SJSA1 (cell line): ENCODE results near the gene CFAP210. TPM values are rescaled to one million over a fixed set of nuclear protein-coding genes. Genes with fewer than 3 reads are reported as not detected.
"Not testable (repeated sequence)": the region's sequence is repeated elsewhere in the genome, so short reads cannot be mapped to it uniquely, and the experiment has no call there.

Experiments
- DNase-seq, 2 experiments: peaks; one replicate each; pipeline ENCODE4 v3.0.0-alpha.2; 2015 to 2020; ENCODE audit warnings: low spot score in 2 of 2, low read depth in 1 of 2
- H3K27ac ChIP-seq: fragments of 250-450 bp; sonication (Bioruptor Pico); 2 replicates; pipeline ENCODE4 v1.5.1; 2020; ENCODE audit warnings: mild to moderate bottlenecking, moderate library complexity
- H3K27me3 ChIP-seq: fragments of 250-450 bp; sonication (Bioruptor Pico); replicated peaks from 2 replicates; pipeline ENCODE4 v1.5.1; 2020; ENCODE audit warnings: mild to moderate bottlenecking, moderate library complexity
- H3K36me3 ChIP-seq: fragments of 250-450 bp; sonication (Bioruptor Pico); 2 replicates; pipeline ENCODE4 v1.5.1; 2020; ENCODE audit warnings: mild to moderate bottlenecking
- H3K4me1 ChIP-seq: fragments of 250-450 bp; sonication (Bioruptor Pico); replicated peaks from 2 replicates; pipeline ENCODE4 v1.6.1; 2021; ENCODE audit warnings: mild to moderate bottlenecking
- H3K4me3 ChIP-seq: fragments of 250-450 bp; sonication (Bioruptor Pico); 2 replicates; pipeline ENCODE4 v1.5.1; 2020; ENCODE audit warnings: mild to moderate bottlenecking
- H3K9me3 ChIP-seq: fragments of 250-450 bp; sonication (Bioruptor Pico); replicated peaks from 2 replicates; pipeline ENCODE4 v1.5.1; 2020; ENCODE audit warnings: mild to moderate bottlenecking
- total RNA-seq: library from RNA; depleted of rRNA; stranded (reverse); fragments of >200 nt; shearing (Covaris generic); gene quantifications from 2 replicates; pipeline ENCODE4 v1.2.3, GENCODE V29; 2014

Gene CFAP210
- total RNA-seq, 1 experiment from 2014 or later, result not detected

DNA sequence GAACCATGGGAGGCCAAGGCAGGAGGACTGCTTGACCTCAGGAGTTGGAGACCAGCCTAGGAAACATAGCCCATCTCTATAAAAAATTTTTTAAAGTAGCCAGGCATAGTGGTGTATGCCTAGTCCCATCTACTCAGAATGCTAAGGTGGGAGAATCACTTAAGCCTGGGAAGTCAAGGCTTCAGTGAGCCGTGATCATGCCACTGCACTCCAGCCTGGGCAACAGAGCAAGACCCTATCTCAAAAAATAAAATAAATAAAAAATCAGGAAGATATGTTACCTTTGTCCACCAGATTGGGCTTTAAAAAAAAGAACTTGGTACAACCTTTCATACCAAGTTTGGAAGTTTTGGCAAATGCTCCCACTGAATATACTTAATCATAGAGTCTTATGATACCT is 35.3 kb downstream of the CFAP210 start:
- Histone ChIP-seq H3K9me3 (no peaks in the 10 kb centered on the region), H3K4me3 (no peak overlapping the region), H3K36me3 (no peaks in the 10 kb centered on the region), H3K4me1 (no peaks in the 10 kb centered on the region), H3K27ac (no peak overlapping the region), H3K27me3 (peaks cover 6% of the 10 kb centered on the region)
- DNase-seq, result no peak

DNA sequence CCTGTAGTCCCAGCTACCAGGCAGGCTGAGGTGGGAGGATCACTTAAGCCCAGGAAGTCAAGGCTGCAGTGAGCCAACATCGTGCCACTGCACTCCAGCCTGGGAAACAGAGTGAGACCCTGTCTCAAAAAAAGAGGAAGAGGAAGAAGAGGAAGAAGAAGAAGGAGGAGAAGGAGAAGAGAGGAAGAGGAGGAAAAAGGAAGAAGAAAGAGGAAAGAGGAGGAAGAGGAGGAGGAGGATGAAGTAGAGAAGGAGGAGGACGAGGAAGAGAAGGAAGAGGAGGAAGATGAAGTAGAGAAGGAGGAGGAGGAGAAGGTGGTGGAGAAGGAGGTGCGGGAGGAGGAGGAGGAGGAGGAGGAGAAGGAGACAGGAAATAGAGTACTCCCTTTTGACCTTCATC is 38.0 kb downstream of the CFAP210 start:
- DNase-seq, result no peak
- H3K27me3 ChIP-seq, result peaks cover 6% of the 10 kb centered on the region
- no peaks in the 10 kb centered on the region for H3K36me3 ChIP-seq
- no peaks in the 10 kb centered on the region for H3K9me3 ChIP-seq
- H3K4me3 ChIP-seq, result no peak overlapping the region
- H3K27ac ChIP-seq, result no peak overlapping the region
- H3K4me1 ChIP-seq, result no peaks in the 10 kb centered on the region

DNA sequence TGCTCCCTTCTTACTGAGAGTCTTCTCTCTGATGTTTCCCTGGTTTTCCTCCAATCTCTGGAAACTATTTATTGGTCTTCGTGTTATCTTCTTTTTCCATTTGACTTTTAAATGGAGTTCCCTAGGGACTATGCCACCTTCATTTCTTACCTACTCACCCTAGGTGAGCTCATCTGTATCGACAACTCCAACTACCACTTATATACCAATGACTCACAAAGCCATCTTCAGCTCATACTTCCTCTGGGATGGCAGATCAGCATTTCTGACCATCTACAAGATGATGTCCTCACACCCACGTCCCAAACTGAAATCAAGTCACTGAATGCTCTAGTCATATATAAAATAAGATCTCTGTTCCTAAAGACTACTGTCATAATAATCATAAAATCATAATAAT is 40.6 kb downstream of the CFAP210 start:
- H3K36me3 ChIP-seq, result no peaks in the 10 kb centered on the region
- H3K27ac ChIP-seq, result no peak overlapping the region
- no peaks in the 10 kb centered on the region for H3K9me3 ChIP-seq
- H3K27me3 ChIP-seq, result peaks cover 6% of the 10 kb centered on the region
- H3K4me1 ChIP-seq, result no peaks in the 10 kb centered on the region
- no peak for DNase-seq
- no peak overlapping the region for H3K4me3 ChIP-seq

DNA sequence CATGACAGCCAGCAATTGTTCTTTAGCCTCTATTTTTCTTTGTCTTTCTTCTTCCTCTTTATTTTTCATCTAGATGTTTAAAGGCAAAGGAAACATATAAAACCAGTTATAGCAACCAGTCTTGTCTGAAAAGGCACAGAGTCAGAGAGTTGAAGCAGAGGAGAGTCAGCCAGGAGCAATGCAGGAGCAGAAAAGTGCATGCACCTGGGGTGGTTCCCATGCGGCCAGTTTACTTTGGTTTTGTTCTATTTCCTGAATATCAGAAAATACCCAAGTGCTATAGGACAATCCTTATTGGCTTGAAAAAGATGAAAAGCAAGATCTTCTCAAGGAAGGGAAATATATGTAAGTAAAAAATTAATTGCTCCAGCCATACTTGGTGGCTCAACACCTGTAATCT is 44.9 kb downstream of the CFAP210 start:
- H3K27me3 ChIP-seq, result no peaks in the 10 kb centered on the region; the same call in 1 of the 2 replicates
- no peak overlapping the region for H3K27ac ChIP-seq
- no peaks in the 10 kb centered on the region for H3K36me3 ChIP-seq
- no peak for DNase-seq
- no peaks in the 10 kb centered on the region for H3K4me1 ChIP-seq
- no peak overlapping the region for H3K4me3 ChIP-seq
- no peaks in the 10 kb centered on the region for H3K9me3 ChIP-seq

DNA sequence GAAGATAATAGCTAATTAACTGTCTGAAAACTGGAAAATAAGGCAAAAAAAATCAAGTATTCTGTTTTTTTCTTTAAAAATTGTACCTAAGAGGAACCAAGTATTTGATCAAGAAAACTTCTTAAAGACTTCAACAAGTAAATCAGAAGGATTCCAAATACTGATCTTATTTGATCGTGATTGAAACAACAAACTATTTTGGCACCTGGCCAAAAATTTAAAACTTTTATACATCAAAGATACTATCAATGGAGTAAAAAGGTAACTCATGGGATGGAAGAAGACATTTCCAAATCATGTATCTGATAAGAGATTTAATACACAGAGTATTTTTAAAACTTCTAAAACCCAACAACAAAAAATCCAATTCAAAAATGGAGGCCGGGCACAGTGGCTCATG is 46.7 kb downstream of the CFAP210 start:
- H3K27ac ChIP-seq, result no peak overlapping the region
- no peaks in the 10 kb centered on the region for H3K4me1 ChIP-seq
- DNase-seq, result no peak
- H3K4me3 ChIP-seq, result no peak overlapping the region
- H3K36me3 ChIP-seq, result no peaks in the 10 kb centered on the region
- no peaks in the 10 kb centered on the region for H3K9me3 ChIP-seq
- H3K27me3 ChIP-seq, result no peaks in the 10 kb centered on the region

DNA sequence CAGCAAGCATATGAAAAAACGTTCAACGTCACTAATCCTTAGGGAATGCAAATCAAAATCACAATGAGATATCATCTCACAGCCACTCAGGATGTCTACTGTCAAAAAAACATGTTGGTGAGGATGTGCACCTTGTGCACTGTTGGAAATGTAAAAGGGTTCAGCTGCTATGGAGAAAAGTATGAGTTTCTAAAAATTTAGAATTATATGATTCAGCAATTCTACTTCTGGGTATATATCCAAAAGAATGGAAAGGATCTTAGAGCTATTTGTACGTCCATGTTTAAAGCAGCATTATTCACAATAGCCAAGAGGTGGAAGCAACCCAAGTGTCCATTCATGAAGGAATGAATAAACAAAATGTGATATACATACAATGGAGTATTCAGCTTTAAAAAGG is 50.0 kb downstream of the CFAP210 start:
- H3K27me3 ChIP-seq, result no peaks in the 10 kb centered on the region
- no peak overlapping the region for H3K27ac ChIP-seq
- no peak for DNase-seq
- no peaks in the 10 kb centered on the region for H3K9me3 ChIP-seq
- no peak overlapping the region for H3K4me3 ChIP-seq
- no peaks in the 10 kb centered on the region for H3K4me1 ChIP-seq
- no peaks in the 10 kb centered on the region for H3K36me3 ChIP-seq

DNA sequence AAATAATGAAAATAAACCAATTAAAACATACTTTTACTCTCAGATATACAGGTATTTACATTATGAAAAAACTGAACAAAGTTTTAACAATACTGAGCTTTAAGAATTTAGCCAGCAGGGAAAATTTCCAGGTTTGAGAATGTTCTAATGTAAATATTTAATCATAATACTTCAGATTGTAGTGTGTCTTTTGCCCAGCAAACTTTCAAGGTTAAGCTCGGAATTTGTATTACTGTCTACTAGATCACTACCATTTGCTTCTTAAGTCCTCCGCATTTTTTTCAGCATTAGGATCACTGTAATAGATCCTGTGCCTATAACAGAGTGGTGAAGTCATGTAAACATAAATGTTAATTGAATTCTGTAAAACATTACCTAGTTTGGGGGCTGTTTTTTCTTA is 52.7 kb downstream of the CFAP210 start:
- DNase-seq, result no peak

DNA sequence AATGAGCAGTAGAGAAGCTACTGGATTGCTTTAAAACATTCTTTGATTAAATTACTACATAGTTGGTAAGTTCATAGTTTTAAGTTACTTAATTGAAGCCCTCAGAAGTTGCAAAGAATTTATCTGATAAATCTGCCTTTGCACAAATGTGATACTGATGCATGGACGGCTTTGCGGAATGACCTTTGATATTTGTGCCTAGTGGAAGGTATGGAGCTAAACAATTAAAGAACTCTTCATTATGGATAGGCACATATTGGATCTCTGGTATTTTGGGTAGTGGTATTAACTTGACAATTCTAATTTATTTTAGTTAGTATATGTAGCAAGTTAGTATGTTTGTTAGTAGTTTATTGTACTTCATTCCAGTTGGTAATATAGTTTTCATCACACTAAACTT is 54.1 kb downstream of the CFAP210 start:
- Histone ChIP-seq H3K36me3 (peaks cover 28% of the 10 kb centered on the region), H3K4me1 (no peaks in the 10 kb centered on the region), H3K4me3 (no peak overlapping the region), H3K27me3 (no peaks in the 10 kb centered on the region), H3K27ac (no peak overlapping the region), H3K9me3 (no peaks in the 10 kb centered on the region)
- DNase-seq, result no peak

More for the DNA sequence above, 52.7 kb downstream of the CFAP210 start:
- no peak overlapping the region for H3K4me3 ChIP-seq
- H3K36me3 ChIP-seq, result peaks cover 14% of the 10 kb centered on the region
- no peak overlapping the region for H3K27ac ChIP-seq
- H3K27me3 ChIP-seq, result no peaks in the 10 kb centered on the region
- H3K4me1 ChIP-seq, result no peaks in the 10 kb centered on the region
- H3K9me3 ChIP-seq, result no peaks in the 10 kb centered on the region

DNA sequence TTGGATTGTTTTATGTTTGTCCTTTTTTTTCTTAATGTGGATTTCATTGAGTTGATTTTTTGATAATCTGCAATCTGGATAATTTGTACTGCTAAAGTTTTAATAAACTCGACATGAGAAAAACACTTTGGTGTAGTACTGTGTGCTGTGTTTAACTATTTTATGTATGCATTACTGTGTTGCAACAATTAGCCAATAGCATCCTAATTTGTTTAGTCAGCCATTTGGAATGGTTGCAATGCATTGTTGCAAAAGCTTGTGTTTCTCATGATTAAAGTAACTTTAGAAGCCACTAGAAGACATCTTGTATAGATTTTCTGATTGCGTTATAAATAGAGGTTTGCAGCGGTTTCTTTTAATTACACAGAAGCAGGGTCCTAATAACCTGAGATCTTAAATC is 56.6 kb downstream of the CFAP210 start:
- no peaks in the 10 kb centered on the region for H3K4me1 ChIP-seq
- no peaks in the 10 kb centered on the region for H3K9me3 ChIP-seq
- no peak overlapping the region for H3K27ac ChIP-seq
- DNase-seq, result no peak
- no peaks in the 10 kb centered on the region for H3K27me3 ChIP-seq
- H3K4me3 ChIP-seq, result no peak overlapping the region
- H3K36me3 ChIP-seq, result peaks cover 49% of the 10 kb centered on the region

DNA sequence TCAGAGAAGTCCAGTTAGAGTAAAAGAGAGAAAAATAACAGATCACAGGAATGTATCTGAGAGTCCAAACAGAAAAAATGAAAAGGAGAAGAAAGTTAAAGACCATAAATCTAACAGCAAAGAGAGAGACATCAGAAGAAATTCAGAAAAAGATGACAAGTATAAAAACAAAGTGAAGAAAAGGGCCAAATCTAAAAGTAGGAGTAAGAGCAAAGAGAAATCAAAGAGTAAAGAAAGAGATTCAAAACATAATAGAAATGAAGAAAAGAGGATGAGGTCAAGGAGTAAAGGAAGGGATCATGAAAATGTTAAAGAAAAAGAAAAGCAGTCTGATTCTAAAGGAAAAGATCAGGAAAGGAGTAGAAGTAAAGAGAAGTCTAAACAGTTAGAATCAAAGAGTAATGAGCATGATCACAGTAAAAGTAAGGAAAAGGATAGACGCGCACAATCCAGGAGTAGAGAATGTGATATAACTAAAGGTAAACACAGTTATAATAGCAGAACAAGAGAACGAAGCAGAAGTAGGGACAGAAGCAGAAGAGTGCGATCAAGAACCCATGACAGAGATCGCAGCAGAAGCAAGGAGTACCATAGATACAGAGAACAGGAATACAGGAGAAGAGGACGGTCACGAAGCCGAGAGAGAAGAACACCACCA is 57.6 kb downstream of the CFAP210 start:
- Histone ChIP-seq H3K27me3 (no peaks in the 10 kb centered on the region), H3K27ac (no peak overlapping the region), H3K36me3 (peaks cover 57% of the 10 kb centered on the region), H3K9me3 (no peaks in the 10 kb centered on the region), H3K4me3 (no peak overlapping the region), H3K4me1 (no peaks in the 10 kb centered on the region)
- no peak for DNase-seq

DNA sequence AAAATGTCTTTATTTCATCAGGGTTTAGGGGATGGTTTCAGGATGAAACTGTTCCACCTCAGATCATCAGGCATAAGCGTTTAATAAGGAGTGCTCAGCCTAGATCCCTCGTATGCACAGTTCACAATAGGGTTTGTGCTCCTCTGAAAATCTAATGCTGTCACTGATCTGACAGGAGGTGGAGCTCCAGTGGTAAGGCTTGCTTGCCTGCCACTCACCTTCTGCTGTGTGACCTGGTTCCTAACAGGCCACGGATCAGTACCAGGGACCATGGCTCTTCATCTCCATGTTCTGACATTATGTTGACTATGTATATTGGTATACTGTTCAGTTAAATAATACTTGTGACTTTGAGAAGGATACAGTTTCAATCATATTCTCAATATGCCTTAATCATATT is 68.4 kb downstream of the CFAP210 start:
- Histone ChIP-seq H3K4me3 (no peak overlapping the region), H3K4me1 (no peaks in the 10 kb centered on the region), H3K36me3 (peaks cover 46% of the 10 kb centered on the region), H3K27me3 (no peaks in the 10 kb centered on the region), H3K9me3 (no peaks in the 10 kb centered on the region), H3K27ac (no peak overlapping the region)
- no peak for DNase-seq

DNA sequence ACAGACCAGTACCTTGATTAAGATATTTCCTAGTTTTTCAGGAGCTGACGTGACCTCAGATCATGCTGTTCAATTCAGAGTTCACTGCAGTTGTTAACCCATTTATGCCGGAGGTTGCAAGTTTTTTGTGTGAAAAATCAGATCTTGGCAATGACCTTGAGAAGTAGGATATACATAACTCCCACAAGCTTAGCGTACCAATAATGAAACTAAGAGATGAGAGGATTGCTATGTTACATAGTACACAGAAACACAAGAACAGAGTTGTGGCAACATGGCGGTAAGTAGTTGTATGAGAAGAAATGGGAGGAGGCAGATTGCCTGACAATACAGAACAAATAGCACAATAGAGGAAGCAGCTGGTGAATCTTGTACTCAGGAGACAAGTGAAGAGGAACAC is 71.0 kb downstream of the CFAP210 start:
- Histone ChIP-seq H3K9me3 (no peaks in the 10 kb centered on the region), H3K27ac (no peak overlapping the region), H3K27me3 (no peaks in the 10 kb centered on the region), H3K4me3 (no peak overlapping the region), H3K36me3 (peaks cover 57% of the 10 kb centered on the region), H3K4me1 (no peaks in the 10 kb centered on the region; the same call in 1 of the 2 replicates)
- DNase-seq, result no peak

DNA sequence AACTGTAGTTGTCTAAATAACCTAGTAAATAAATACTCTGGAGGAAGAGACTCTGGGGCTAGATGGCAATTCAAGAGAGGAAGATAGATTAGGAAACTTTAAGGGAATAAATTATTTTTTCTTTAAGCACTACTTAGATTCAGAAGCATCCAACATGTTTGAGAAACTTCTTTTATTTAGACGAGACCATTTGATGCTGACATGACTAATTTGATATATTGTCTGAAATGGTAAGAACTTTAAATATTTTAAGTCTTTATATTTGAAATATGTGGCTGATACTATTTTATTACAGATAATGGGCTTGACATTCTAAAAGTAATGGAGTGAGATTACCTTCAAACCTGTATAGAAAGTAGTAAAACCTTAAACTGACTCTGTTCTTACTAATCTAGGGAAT is 73.7 kb downstream of the CFAP210 start:
- Histone ChIP-seq H3K27me3 (no peaks in the 10 kb centered on the region), H3K27ac (no peak overlapping the region), H3K4me3 (no peak overlapping the region), H3K36me3 (peaks cover 73% of the 10 kb centered on the region), H3K9me3 (no peaks in the 10 kb centered on the region), H3K4me1 (no peaks in the 10 kb centered on the region; the same call in 1 of the 2 replicates)
- DNase-seq, result no peak

DNA sequence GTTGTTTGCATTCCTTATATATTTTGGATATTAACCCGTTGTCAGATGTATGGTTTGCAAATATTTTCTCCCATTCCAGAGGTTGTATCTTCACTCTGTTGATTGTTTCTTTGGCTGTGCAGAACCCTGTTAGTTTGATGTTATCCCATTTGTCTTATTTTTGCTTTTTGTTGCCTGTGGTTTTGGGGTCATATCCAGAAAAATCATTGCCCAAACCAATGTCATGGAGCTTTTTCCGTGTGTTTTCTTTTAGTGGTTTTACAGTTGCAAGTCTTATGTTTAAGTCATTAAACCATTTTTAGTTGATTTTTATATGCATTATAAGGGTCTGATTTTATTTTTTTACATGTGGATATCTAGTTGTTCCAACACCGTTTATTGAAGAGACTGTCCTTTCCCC is 74.3 kb downstream of the CFAP210 start:
- Histone ChIP-seq H3K4me1 (no peaks in the 10 kb centered on the region; the same call in 1 of the 2 replicates), H3K27ac (no peak overlapping the region), H3K4me3 (no peak overlapping the region), H3K36me3 (peaks cover 78% of the 10 kb centered on the region), H3K9me3 (no peaks in the 10 kb centered on the region), H3K27me3 (no peaks in the 10 kb centered on the region)
- no peak for DNase-seq

DNA sequence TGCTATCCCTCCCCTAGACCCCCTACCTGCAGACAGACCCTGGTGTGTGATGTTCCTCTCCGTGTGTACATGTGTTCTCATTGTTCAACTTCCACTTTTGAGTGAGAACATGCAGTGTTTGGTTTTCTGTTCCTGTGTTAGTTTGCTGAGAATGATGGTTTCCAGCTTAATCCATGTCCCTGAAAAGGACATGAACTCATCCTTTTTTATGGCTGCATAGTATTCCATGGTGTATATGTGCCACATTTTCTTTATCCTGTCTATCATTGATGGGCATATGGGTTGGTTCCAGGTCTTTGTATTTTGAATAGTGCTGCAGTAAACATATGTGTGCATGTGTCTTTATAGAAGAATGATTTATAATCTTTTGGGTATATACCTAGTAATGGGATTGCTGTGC is 78.2 kb downstream of the CFAP210 start:
- H3K9me3 ChIP-seq, H3K27ac ChIP-seq, DNase-seq, H3K4me3 ChIP-seq, H3K27me3 ChIP-seq, H3K4me1 ChIP-seq: not testable (repeated sequence)
- peaks cover 78% of the 10 kb centered on the region for H3K36me3 ChIP-seq
